ENCODE results near the gene QRICH2.
"Not testable (repeated sequence)": the region's sequence is repeated elsewhere in the genome, so short reads cannot be mapped to it uniquely, and the experiment has no call there.

Gene QRICH2

GRCh38 chr17:76268015-76268749 lies 39.9 kb downstream of the QRICH2 start:
- Histone ChIP-seq H3K4me3 (replicated peaks; ENCODE audit: low read depth, low read length) (peak overlapping the region; percentile 79), H3K27me3 (replicated peaks; ENCODE audit: control insufficient read depth, insufficient read depth, low read length) (no peaks in the 10 kb centered on the region), H3K36me3 (ENCODE audit: control insufficient read depth, insufficient read depth, low read length) (peaks cover 7% of the 10 kb centered on the region)
- DNase-seq (ENCODE audit: extremely low read depth, insufficient read length), result peak; percentile 79
- no peak for TF ChIP-seq CTCF (IDR thresholded peaks at IDR 0.05; ENCODE audit: insufficient read depth, low read length, poor library complexity, severe bottlenecking)

GRCh38 chr17:76267581-76268001 lies 40.5 kb downstream of the QRICH2 start:
- not testable (repeated sequence) for H3K36me3 ChIP-seq (ENCODE audit: control insufficient read depth, insufficient read depth, low read length); H3K27me3 ChIP-seq (replicated peaks; ENCODE audit: control insufficient read depth, insufficient read depth, low read length); DNase-seq (ENCODE audit: extremely low read depth, insufficient read length)
- H3K4me3 ChIP-seq (replicated peaks; ENCODE audit: low read depth, low read length), result peak overlapping the region; percentile 79

GRCh38 chr17:76267051-76267576 lies 41.0 kb downstream of the QRICH2 start:
- H3K4me3 ChIP-seq (replicated peaks; ENCODE audit: low read depth, low read length), result peak overlapping the region; percentile 79
- no peak for TF ChIP-seq CTCF (IDR thresholded peaks at IDR 0.05; ENCODE audit: insufficient read depth, low read length, poor library complexity, severe bottlenecking)
- no peak for DNase-seq (ENCODE audit: extremely low read depth, insufficient read length)
- H3K36me3 ChIP-seq (ENCODE audit: control insufficient read depth, insufficient read depth, low read length), result peaks cover 7% of the 10 kb centered on the region
- H3K27me3 ChIP-seq (replicated peaks; ENCODE audit: control insufficient read depth, insufficient read depth, low read length), result no peaks in the 10 kb centered on the region

GRCh38 chr17:76266244-76266938 lies 41.7 kb downstream of the QRICH2 start:
- Histone ChIP-seq H3K36me3 (ENCODE audit: control insufficient read depth, insufficient read depth, low read length) (peaks cover 7% of the 10 kb centered on the region), H3K4me3 (replicated peaks; ENCODE audit: low read depth, low read length) (peak overlapping the region; percentile 79), H3K27me3 (replicated peaks; ENCODE audit: control insufficient read depth, insufficient read depth, low read length) (no peaks in the 10 kb centered on the region)
- no peak for DNase-seq (ENCODE audit: extremely low read depth, insufficient read length)
- no peak for TF ChIP-seq CTCF (IDR thresholded peaks at IDR 0.05; ENCODE audit: insufficient read depth, low read length, poor library complexity, severe bottlenecking)

GRCh38 chr17:76265624-76266243 lies 42.3 kb downstream of the QRICH2 start:
- Histone ChIP-seq H3K27me3 (replicated peaks; ENCODE audit: control insufficient read depth, insufficient read depth, low read length) (no peaks in the 10 kb centered on the region), H3K4me3 (replicated peaks; ENCODE audit: low read depth, low read length) (peak overlapping the region; percentile 79), H3K36me3 (ENCODE audit: control insufficient read depth, insufficient read depth, low read length) (peaks cover 6% of the 10 kb centered on the region)
- TF ChIP-seq CTCF (IDR thresholded peaks at IDR 0.05; ENCODE audit: insufficient read depth, low read length, poor library complexity, severe bottlenecking), result no peak
- DNase-seq (ENCODE audit: extremely low read depth, insufficient read length), result no peak

Data from GM06990 (cell line).